Activated effector memory CD4-positive, alpha-beta T cell treated with anti-CD3 and anti-CD28 coated beads, Interleukin-2, amount 50 U/mL, for 16 hours (primary cell): ENCODE measurements around the gene TRAPPC12.
"Not testable (repeated sequence)": the region's sequence is repeated elsewhere in the genome, so short reads cannot be mapped to it uniquely, and the experiment has no call there.

ENCODE experiments used
- DNase-seq: peaks from one replicate; pipeline ENCODE4 v3.0.0-alpha.2; 2020

Gene TRAPPC12

GRCh38 chr2:3369340-3370181 lies 9.9 kb upstream of the TRAPPC12 start:
- not testable (repeated sequence) for DNase-seq

- DNase-seq: no peak
These were observed 2.7 kb upstream of the TRAPPC12 start for GRCh38 chr2:3376821-3377220.

GRCh38 chr2:3377279-3377611 lies 2.2 kb upstream of the TRAPPC12 start:
- no peak for DNase-seq

- DNase-seq: peak; percentile 99
These were observed 1.7 kb upstream of the TRAPPC12 start, which contains the start of gene EIPR1 for GRCh38 chr2:3377612-3378432. Gene EIPR1 (minus strand): TSS chr2:3377818. CDS start chr2:3377689, 129 bp downstream.

- DNase-seq: no peak
These were observed 201 bp upstream of the TRAPPC12 start for GRCh38 chr2:3379339-3379646.

GRCh38 chr2:3386448-3386958 lies 7.0 kb downstream of the TRAPPC12 start:
- DNase-seq: no peak

- no peak for DNase-seq
These were observed 7.5 kb downstream of the TRAPPC12 start for GRCh38 chr2:3387011-3387410.

- DNase-seq: no peak
These were observed 8.3 kb downstream of the TRAPPC12 start for GRCh38 chr2:3387644-3388411.

GRCh38 chr2:3388412-3388738 lies 8.9 kb downstream of the TRAPPC12 start:
- no peak for DNase-seq

- DNase-seq: no peak
These were observed 9.7 kb downstream of the TRAPPC12 start for GRCh38 chr2:3389193-3389592.

- no peak for DNase-seq
These were observed 10.5 kb downstream of the TRAPPC12 start for GRCh38 chr2:3390041-3390440.

GRCh38 chr2:3392216-3392615 lies 12.7 kb downstream of the TRAPPC12 start:
- no peak for DNase-seq

GRCh38 chr2:3396920-3397559 lies 17.5 kb downstream of the TRAPPC12 start:
- no peak for DNase-seq

GRCh38 chr2:3398857-3399256 lies 19.4 kb downstream of the TRAPPC12 start:
- no peak for DNase-seq

GRCh38 chr2:3399381-3399780 lies 19.9 kb downstream of the TRAPPC12 start:
- DNase-seq: no peak

GRCh38 chr2:3399829-3400228 lies 20.3 kb downstream of the TRAPPC12 start:
- no peak for DNase-seq

GRCh38 chr2:3403587-3404334 lies 24.3 kb downstream of the TRAPPC12 start:
- DNase-seq: no peak

- no peak for DNase-seq
These were observed 24.9 kb downstream of the TRAPPC12 start for GRCh38 chr2:3404349-3404894.

GRCh38 chr2:3405307-3405706 lies 25.8 kb downstream of the TRAPPC12 start:
- no peak for DNase-seq

GRCh38 chr2:3405876-3406275 lies 26.4 kb downstream of the TRAPPC12 start:
- no peak for DNase-seq

GRCh38 chr2:3406501-3406900 lies 27.0 kb downstream of the TRAPPC12 start:
- no peak for DNase-seq

- no peak for DNase-seq
These were observed 29.3 kb downstream of the TRAPPC12 start for GRCh38 chr2:3408781-3409180.
